NOMO-1 treated with dmso at 0.1 percent for 144 hours (cell line): Measurements from ENCODE around the gene RAPGEF1.

Experiments used
- DNase-seq: peaks from one replicate; lab custom pipeline; 2025; ENCODE audit not compliant: unreplicated experiment; lab: John Stamatoyannopoulos, UW

Gene RAPGEF1

DNA sequence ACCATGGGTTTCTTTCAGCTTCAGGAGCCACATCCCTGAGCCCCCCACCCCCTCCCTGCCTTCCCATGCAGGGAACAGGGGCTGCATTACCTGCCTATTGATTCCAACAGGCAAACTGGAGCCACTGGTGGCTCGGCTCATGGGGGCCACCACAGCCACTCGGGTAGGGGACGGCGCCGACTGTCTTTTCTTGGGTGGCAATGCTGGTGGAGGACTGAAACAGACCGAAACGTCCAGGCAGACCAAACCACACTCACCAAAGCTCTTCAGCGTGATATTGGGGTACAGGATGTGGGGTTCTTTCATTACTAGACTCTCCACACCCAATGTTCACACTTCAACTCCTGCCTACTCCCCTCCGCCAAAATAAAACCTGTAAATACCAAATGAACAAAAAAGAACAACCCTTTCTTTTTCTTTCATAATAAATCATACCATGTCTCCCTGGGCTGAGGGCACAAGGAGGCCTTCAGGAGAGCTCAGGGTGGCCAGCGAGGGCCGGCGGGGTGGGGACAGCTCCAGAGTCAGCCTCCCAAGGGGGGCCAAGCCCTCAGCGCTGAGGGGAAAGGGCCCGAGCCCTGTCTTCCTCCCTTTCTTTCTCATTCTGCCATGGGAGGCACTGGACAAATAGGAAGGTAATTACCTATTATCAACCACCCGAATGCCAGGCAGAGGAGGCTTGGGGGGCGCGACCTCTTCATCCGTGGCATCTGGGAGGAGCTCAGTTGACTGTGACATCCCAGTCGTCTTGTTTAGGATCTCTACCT, 111.2 kb downstream of the RAPGEF1 start:
- no peak for DNase-seq

DNA sequence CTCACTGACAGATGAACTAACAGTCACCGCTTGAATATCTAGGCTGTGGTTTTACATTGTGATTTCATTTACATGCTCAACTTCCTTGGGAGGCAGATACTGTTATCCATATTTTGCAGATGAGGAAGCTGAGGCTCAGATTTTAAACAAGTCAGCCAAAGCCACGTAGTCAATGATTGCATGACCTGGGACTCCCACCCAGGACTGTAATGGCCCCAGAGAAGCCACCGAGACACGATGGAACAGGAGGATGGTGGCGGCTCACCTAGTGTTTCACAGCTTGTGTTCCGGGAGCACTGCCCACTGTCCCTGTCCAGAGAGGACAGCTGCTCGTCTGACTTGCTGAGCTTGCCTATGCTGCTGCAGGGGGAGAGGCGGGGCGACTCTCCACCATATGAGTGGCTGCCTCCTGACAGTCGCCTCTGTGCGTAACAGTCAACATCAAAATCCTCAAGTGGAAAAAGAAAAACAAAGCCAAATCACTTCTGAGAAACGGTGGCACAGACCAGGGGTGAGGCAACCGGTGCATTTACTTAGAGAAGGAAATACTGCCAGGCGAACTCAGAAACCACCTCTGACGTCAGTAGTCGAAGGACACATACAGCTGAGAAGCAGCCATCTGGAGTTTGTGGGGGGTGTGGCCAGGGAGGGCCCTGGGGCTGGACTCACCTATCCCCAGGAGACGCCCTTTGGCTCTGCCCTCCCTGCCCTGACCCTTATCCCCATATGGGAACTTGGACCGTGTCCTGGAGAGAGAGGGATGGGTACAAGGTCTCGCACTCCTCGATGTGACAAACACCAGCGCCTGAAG, 112.0 kb downstream of the RAPGEF1 start:
- no peak for DNase-seq

DNA sequence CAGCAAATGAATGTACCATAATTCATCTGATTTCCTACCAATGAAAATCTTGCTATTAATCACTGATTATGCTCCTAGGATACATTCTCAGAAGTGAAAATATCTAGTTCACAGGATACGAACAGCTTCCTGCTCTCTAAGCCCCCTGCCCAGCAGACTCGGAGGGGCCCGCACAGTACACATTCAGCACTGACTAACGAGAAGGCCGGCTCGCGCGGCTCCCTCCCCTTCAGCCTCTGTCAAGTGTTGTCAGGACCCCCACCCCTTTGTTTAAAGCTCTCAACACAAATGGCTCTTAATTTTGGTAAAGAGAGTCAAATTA, 112.6 kb downstream of the RAPGEF1 start:
- no peak for DNase-seq

DNA sequence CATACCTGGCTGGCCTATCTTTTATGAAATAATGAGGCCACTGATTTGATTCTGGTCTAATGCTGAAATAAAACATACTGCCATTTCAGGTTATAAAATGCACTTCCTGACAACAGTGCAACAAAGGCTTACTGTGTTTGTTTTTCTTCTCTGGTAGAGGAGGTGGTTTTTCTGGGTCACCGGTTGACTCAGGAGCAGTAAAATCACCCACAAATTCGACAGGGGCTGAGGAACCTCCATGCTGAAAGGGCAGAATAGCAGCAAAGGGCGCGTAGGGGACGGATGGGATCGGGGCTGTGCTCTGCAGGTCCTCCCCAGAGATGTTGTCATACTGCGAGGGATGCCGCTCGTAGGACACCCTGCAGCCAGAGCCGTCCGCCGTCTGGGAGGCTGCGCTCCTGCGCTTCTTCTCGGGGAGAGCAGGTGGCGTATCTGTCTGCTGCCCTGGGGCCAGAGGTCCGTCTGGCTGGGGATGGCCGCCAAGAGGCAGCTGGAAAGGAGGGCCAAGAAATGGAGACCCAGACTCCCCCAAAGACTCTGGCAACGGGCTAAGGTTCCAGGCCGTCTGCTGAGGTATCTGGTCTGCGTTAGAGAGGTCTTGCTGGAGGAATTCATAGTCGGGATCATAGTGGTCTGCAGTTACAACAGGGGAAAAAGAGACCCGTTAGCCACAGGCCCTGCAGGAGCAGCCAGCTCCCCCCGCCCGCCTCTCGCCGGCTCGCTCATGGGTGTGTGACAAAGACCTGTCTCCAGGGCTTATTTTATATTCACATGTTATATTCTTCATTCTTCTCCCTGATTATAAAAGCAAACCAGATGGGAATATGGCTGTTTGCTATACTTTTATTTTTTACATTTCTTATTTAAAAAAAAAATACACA, 113.8 kb downstream of the RAPGEF1 start:
- DNase-seq: no peak

DNA sequence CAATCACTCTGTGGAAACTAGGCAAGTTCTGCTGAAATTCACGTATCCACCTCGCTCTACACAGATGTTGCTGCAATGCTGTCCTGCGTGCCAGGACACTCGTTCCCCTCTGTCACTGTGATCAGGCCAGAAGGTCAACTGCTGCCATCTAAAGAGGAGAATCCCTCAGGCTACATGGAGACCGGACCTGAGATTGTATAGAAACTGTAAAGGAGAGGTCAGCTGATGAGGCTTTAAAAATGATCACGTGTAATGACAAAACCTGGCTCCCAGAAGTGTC, 114.4 kb downstream of the RAPGEF1 start:
- no peak for DNase-seq

DNA sequence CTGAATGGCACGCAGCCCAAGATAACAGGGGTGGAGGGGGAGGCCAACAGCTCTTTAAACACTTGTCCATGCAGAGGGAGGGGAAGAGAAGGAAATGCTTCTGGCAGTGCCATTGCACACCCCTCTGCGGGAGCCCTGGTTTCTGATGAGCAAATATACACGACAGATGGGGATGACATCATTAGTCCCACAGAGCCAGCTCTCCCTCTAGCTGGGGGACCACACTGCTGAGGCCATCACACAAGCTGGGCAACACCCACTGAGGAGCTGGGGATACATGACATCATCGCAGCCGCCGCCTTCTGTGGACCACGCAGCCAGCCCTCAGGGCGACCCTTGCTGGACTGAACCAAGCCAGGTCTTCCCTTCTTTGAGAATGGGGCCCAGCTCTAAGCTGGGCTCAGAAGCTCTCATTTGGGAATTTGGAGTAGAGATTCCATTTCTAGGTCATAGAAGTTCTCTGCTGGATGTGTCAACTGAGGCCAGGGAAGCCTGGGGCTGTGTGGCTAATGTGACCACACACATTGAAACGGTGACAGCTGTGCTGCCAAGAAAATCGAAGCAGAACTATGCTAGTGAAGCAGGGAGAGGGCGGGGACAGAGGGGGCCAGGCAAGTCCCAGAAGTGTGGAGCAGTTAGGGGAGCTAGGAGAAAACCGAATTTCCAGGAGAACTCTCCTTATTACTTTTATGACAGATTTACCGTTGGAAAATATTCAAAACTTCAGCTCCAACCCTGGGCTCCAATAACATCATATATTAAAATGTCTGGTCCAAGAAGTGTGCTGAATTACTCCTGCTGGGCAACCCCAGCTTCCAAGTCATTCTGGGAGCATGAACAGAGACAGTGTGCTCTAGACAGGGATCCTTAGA, 115.0 kb downstream of the RAPGEF1 start:
- DNase-seq: no peak

DNA sequence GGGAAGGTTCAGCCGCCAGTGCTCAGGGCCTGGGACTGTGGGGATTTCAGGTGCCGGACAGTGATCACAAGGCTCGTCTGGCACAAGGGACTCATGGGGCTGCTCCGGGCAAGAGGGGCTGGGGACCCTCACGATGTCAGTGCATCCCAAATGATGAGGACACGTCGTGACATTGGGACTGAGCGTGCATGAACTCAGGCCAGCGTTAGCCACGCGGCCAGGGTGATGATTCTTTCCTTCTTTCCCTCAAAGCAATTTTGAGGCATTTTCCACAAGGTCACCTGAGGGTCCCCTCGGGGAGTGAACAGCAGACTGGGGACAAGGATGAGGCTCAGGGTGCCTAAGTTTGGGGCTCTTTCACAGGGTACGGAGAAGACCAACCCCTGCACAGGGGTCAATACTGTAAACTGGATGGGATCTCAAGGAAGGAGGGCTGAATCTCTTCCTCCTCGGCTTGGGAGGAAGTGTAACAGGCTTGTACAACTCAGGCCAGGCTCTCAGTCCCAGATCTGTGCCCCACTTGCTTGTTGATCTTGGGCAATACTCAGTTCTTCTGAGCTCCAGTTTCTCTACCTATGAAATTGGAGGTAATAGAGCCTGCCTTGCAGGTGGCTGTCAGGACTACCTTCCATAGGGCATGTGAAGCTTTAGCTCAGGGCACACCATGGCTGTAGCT, 116.1 kb downstream of the RAPGEF1 start:
- DNase-seq: no peak

DNA sequence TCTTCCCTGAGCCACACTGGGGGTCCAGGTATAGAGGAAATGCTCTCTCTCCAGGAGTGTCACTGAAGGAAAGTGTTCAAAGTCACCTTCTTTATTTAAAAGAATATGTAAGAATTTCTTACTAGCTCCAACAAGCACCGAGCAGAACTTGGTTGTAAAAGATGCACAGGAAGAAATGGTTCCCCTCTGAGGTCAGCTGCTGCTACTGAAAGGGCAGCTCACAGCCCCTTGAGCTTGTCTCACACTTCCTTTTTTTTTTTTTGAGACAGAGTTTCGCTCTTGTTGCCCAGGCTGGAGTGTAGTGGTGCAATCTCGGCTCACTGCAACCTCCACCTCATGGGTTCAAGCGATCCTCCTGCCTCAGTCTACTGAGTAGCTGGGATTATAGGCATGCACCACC, 117.4 kb downstream of the RAPGEF1 start:
- DNase-seq: no peak

DNA sequence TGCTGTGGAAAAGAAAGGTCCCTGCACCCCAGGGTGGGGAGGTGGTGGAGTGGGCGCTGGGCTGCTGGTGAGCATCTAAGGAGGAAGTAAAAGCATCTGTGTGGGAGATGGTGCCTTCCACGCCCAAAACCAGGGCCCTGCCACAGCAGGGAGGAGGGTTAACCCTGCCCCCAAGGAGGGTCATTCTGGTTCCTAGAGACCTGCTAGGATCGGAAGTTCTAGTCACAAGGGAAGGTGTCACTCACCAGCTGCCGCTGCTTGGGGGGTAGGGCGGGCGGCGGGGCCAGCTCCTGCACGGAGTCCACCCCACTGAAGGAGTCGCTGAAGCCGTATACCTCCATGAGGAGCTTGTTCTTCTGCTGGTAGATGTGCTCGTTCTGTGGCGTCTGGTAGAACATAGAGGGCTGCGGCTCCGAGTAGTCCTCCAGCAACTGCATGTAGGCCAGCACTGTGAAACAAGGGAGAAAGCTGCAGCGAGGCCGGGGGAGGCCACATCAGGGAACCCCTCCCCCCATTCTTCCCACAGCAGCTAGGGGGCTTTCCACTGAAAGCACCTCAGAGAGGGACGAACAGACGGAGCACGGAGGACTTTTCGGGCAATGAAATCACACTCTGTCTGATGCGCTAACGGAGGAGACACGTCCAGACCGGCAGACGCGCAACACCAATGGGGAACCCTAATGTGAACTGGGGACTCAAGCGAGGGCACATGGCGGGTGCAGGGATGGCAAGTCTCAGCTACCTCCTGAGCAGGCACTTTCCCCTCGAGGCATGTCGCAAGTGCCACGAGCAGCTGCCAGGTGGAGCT, 118.1 kb downstream of the RAPGEF1 start:
- no peak for DNase-seq

DNA sequence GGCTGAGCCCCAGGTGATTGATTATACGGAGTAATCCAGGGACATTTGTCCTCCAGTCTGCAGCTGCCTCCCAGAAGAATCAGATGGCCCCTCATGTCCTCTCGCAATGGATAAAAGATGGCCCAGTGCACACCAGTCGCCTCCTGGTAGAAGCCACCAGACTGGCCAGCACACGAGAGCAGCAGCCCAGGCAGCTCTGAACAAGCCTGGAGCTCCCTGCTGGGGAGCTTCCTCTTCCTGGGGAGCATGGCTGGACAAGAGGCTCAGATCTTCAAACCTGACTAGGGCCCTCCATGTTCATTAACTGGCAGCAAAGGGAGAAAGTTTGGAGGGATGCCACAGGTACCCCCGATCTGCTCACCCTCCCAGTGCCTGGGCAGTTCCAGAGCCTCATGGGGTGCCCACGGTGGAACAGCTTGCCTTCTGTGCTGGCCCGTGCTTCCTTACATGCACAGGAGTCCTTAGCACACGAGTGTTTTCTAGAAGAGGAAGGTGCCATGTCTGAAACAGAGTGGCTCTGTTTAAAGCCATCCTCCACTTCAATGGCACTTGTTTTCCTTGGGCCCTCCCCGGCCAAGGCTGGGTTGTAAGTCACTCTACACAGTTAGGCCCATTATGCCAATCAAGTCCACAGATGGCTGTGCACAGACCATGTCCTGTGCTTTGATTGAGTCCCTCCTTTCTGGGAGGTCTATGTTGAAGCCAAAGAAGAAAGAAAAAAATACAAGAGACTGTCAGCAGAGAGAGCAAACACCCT, 118.9 kb downstream of the RAPGEF1 start:
- no peak for DNase-seq

DNA sequence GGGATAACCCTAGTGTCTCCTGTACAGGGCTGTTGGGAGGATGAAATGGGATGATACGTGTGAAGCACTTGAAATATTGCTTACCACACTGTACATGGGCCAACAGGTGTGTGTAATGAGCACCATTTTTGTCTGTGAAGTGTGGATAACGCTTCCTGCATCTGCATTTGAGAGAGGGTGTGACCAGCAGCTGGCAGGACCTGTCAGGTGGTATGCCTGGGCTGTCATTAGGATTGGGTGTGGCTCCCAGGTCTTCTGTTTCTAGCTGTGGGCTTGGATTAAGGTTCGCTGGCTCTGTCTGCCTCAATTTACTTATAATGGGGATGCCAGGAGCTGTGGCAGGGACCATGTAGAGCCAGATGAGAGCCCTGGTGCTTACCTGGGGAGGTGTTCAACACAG, 120.2 kb downstream of the RAPGEF1 start:
- no peak for DNase-seq

DNA sequence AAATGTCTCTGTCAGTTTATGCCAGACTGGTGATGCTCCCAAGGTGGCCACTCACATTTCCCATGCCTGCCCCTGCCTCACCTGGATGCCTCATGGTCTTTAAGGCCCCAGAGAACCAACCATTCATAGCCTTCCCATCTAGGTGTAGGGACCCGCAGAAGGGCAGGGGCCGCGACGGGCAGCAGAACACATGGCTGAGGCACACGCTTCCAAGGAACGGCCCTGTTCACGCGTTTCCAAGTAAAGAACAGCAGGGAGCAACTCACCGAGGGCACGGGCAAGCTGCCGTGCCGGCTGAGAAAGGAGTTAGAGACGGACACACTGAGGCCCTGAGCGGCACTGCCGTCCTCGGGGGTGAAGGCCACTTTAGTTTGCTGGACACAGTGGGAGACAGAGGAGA, 121.1 kb downstream of the RAPGEF1 start:
- DNase-seq: no peak

DNA sequence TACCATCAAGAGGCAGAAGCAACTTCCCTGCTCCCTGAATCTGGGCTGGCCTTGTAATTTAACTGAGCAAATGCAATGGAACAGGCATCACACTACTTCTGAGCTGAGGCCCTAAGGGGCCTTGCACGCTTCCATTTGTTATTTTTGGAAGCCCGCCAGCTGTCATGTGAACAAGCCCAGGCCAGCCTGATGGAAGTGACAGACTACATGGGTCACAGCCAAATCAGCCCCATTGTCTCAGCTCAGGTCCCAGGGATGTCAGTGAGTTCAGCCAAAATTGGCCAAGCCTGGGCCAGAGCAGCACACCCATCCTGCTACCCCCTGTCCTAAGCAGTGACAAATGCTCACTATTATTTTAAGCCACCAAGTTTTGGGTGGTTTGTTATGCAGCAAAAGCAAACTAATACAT, 121.8 kb downstream of the RAPGEF1 start:
- DNase-seq: no peak

DNA sequence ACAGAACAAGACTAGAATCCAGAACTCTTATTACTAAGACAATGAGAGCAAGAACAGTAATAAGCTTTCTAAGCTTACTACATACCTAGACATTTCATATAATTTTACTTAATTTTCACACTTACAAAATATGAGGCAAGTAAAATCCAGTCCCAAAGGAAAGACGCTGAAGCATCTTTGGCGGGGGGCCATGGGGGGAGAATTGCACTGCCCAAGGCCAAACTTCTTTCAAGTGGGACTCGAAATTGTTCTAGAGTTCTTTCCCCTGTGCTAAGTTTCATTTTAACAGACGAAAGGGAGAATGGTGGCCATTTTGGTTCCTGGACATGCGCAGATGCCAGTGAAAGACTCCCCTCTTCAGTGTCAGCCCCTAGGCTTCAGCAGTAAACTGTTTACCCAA, 122.3 kb downstream of the RAPGEF1 start:
- DNase-seq: no peak

DNA sequence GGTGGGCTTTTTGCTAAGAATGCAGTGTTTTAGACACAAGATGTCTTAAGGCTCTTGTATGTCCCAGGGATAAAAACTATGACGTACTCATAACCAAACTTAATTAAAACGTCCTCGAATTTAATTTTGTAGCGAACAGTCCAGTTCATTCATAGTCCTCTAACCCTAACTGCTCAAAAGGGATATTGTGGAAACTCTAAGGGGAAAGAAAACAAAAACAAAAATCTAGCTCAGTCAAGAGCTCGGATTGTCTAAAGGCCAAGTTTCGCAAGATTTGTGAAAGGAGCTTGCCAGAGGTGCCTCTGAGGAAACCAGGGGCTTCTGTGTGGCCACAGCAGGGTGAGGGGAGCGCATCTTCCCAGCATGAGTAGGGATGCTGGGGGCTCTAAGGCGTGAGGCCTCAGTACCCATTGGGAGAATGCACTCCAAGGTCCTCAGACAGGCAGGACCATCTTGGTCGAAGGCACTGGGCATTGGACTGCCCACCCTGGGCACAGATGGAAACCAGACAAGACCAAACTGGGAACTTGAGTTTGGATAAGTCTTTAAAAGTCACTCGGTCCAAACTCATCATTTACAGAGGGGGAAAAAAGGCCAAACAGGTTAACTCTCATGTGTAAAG, 122.8 kb downstream of the RAPGEF1 start:
- no peak for DNase-seq

DNA sequence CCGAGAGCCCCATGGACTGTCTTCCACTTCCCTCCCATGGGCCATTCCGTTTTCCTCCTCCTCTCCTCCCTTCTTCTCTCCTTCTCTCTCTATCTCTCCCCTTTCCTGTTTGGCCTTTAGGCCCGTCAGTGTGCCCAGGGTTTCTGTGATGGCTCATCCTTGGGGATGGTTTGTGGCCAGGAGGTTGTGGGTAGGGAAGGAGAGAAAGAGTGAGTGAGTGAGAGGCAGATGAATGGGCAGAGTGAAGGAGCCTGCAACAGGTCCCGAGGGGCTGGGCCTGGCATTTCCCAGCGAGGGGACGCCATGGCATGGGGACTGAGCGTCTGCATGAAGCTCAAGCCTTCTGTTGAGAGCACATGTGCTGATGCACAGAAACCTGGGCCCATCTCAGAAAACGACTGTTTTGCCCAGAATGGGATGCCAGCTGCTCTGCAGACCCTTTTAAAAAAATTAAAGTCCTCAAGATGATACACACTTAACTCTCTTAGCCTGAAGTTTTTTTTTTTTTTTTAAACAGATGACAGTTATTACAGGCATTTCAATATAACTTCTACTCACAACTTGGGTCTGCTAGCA, 125.4 kb downstream of the RAPGEF1 start:
- no peak for DNase-seq

DNA sequence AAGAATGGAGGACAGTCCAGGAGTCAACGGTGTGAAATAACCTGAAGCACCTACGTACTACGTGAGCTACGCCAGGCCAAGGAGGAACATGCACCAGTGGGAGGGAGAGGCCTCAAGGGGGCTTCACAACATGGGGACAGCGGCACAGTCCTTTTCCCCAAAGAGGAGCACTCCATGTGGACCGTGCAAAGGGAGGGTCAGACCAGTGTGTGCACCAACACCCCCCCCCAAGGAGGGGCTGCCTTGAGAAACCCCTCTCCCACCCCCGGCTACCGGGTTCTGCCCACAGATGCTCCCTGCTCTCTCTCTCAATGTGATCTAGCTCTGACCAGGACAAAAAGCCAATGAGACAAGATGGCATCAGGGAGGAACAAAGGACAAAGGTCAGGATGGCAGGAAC, 126.0 kb downstream of the RAPGEF1 start:
- no peak for DNase-seq

DNA sequence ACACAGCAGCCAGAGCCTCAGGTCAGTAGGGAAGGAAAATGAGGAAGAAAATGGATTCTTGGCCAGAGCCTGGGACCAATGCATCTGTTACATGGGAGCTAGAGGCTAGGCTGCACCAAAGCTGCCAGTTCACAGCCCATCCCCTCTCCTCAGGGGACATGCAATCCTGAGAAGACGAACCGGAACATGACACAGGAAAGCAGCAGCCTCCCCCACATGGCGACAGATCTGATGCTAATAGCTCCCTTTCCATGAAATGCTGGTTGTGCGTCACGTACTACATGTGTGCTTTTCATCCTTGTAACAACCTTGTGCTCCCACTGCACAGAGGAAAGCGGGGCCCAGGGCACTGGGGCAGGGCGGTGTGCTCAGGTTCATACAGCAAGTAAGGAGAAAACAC, 127.0 kb downstream of the RAPGEF1 start:
- DNase-seq: no peak
